GM12891 (cell line): ENCODE results near the gene OR52L1.

Source experiments
- PAX5 ChIP-seq: IDR thresholded peaks from 2 replicates; pipeline ENCODE4 v1.6.1; 2011; ENCODE audit warnings: low read length, moderate library complexity, mild to moderate bottlenecking; ENCODE audit not compliant: insufficient read depth, severe bottlenecking
- POLR2A ChIP-seq: IDR thresholded peaks from 2 replicates; pipeline ENCODE4 v1.6.1; 2011; ENCODE audit warnings: low read depth, low read length, control low read depth
- POLR2AphosphoS5 ChIP-seq: IDR thresholded peaks from 2 replicates; pipeline ENCODE4 v1.6.1; 2011; ENCODE audit warnings: low read depth, low read length, control low read depth
- POU2F2 ChIP-seq: IDR thresholded peaks from 2 replicates; pipeline ENCODE4 v1.6.1; 2011; ENCODE audit warnings: low read depth, mild to moderate bottlenecking, control low read depth, low read length, moderate library complexity
- TAF1 ChIP-seq: IDR thresholded peaks from 2 replicates; pipeline ENCODE4 v1.6.1; 2011; ENCODE audit warnings: low read depth, low read length, control low read depth

GRCh38 chr11:6006395-6006794 is 19.6 kb upstream of the OR52L1 start:
- TF ChIP-seq POLR2A (no peak), POLR2AphosphoS5 (no peak), TAF1 (no peak), POU2F2 (no peak), PAX5 (no peak)
